HUES64 (cell line): ENCODE results near the gene ZNF831.

Experiments
- H3K27ac ChIP-seq: 2 replicates; pipeline ENCODE4 v1.7.0; 2013; ENCODE audit warnings: low read depth, low read length, inconsistent platforms
- H3K27me3 ChIP-seq: 2 replicates; pipeline ENCODE4 v1.6.1; 2013; ENCODE audit warnings: mild to moderate bottlenecking, low read length; ENCODE audit not compliant: insufficient read depth
- H3K36me3 ChIP-seq: 2 replicates; pipeline ENCODE4 v1.6.1; 2013; ENCODE audit warnings: mild to moderate bottlenecking, low read length; ENCODE audit not compliant: insufficient read depth
- H3K4me1 ChIP-seq: 2 replicates; pipeline ENCODE4 v1.6.1; 2013; ENCODE audit warnings: mild to moderate bottlenecking, low read length, moderate library complexity; ENCODE audit not compliant: insufficient read depth
- H3K4me3 ChIP-seq: 2 replicates; pipeline ENCODE4 v1.5.1; 2013; ENCODE audit warnings: mild to moderate bottlenecking, low read length, moderate library complexity
- H3K9ac ChIP-seq: 2 replicates; pipeline ENCODE4 v1.6.1; 2013; ENCODE audit warnings: mild to moderate bottlenecking, low read depth, low read length
- H3K9me3 ChIP-seq: 2 replicates; pipeline ENCODE4 v1.6.1; 2013; ENCODE audit warnings: low read depth, low read length; ENCODE audit not compliant: insufficient read depth
- whole genome bisulfite sequencing: fragments of 150-250, 120-280 bp; methylation state at CpG from one replicate; pipeline ENCODE4 v1.1.7; 2013; ENCODE audit warnings: missing lambda C conversion rate; 5-methylcytosine and 5-hydroxymethylcytosine counted together

ZNF831 gene

DNA sequence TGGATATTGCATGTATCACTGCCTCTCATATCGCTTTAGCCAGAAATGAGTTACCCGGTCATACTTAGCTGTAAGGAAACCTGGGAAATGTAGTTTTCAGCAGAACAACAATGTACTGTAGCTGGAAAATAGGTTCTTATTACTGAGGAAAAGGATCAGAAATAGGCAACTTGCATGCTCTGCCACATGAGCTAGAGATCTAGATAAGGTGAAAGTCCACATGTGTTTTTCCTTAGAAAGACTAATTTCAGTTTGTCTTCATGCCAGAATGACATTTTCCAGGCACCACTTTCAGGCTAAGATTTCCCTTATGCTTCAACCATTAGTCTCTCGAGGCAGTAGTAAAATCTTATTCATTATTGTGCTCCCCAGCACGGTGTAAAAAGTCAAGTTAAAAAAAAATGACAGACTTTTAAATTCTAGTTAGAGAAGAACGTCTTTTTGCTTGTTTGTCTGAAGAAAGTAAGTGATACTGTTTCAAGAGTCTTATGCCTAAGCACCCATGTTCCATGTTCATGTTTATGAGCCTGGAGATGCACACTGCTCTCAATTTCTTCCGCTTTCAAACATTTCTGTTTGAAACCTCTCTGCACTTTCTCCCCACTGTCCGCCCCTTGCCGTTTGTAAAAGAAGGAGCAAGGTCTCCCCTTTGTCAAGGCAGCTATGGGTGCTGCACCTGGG, 67.6 kb downstream of the ZNF831 start:
- no peak overlapping the region for H3K9ac ChIP-seq
- no peaks in the 10 kb centered on the region for H3K36me3 ChIP-seq
- 93% methylated on average over 7 of the region's 8 CpGs for WGBS
- H3K27me3 ChIP-seq, result peaks cover 2% of the 10 kb centered on the region; the same call in 1 of the 2 replicates
- H3K4me1 ChIP-seq, result no peaks in the 10 kb centered on the region
- H3K9me3 ChIP-seq, result no peaks in the 10 kb centered on the region
- no peak overlapping the region for H3K27ac ChIP-seq
- H3K4me3 ChIP-seq, result no peak overlapping the region

DNA sequence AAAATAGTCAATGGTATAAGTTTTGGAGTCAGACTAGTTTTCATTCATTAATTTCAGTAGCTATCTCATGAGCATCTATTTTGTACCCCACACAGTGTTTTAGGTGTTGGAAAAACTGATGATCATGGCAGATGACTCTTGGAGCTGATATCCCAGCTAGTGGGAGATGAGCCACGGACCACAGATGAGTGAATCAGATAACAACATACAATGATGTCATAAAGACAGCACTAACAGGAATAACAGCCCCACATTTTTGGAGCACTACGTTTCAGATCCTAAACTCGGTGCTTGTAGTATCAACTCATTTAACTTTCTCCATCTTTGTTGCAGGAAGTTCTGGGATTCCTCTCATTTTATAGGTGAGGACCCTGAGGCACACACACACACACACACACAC, 69.0 kb downstream of the ZNF831 start:
- H3K9me3 ChIP-seq, result no peaks in the 10 kb centered on the region
- 93% methylated on average over 3 of the region's 3 CpGs for WGBS
- no peak overlapping the region for H3K27ac ChIP-seq
- no peaks in the 10 kb centered on the region for H3K4me1 ChIP-seq
- H3K36me3 ChIP-seq, result no peaks in the 10 kb centered on the region
- peaks cover 2% of the 10 kb centered on the region; the same call in 1 of the 2 replicates for H3K27me3 ChIP-seq
- no peak overlapping the region for H3K9ac ChIP-seq
- no peak overlapping the region for H3K4me3 ChIP-seq

DNA sequence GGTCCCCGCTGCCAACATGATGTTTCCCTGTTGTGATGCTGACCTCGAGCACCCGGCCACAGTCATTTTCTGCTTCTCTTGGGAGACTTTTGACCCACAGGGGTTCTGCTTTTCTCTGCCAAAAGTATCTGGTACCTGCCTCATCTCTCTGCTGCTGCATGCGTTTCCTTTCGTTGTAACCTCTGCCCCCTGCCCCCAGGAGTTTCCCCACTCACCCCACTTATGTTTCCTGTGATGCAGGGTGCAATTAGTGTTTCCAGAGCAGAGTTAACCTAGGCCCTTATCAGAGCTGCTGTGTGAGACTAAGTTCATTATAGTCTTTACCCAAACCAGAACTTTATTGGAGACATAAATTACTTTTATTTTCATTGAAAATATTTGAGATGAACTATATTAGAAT, 71.6 kb downstream of the ZNF831 start:
- H3K4me3 ChIP-seq, result no peak overlapping the region
- 91% methylated on average over 5 of the region's 5 CpGs for WGBS
- H3K27ac ChIP-seq, result no peak overlapping the region
- H3K9me3 ChIP-seq, result no peaks in the 10 kb centered on the region
- no peak overlapping the region for H3K9ac ChIP-seq
- no peaks in the 10 kb centered on the region for H3K36me3 ChIP-seq
- no peaks in the 10 kb centered on the region for H3K4me1 ChIP-seq
- H3K27me3 ChIP-seq, result peaks cover 2% of the 10 kb centered on the region; the same call in 1 of the 2 replicates

DNA sequence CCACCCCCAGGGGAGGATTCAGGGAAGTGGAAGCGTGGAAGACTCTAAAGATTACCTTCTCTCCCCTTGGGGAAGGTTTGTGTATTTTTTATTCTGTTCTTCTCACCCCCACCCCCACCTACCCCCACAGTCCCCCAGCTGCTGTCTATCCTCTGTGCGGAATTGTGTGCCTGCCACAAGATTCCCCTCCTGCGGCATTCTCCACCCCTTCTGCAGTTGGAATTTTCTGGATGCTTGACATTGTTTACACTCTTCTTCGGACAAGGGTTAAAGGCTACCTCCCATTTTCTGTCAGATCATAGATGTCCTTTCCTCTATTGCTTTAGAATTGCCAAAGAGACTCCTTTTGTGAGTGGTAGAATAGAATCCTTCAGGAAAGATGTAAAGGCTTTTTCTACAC, 76.4 kb downstream of the ZNF831 start:
- no peaks in the 10 kb centered on the region for H3K36me3 ChIP-seq
- no peak overlapping the region for H3K9ac ChIP-seq
- H3K27me3 ChIP-seq, result no peaks in the 10 kb centered on the region
- 96% methylated on average over 3 of the region's 4 CpGs for WGBS
- H3K4me3 ChIP-seq, result no peak overlapping the region
- no peaks in the 10 kb centered on the region for H3K9me3 ChIP-seq
- H3K27ac ChIP-seq, result no peak overlapping the region
- H3K4me1 ChIP-seq, result peaks cover 15% of the 10 kb centered on the region

DNA sequence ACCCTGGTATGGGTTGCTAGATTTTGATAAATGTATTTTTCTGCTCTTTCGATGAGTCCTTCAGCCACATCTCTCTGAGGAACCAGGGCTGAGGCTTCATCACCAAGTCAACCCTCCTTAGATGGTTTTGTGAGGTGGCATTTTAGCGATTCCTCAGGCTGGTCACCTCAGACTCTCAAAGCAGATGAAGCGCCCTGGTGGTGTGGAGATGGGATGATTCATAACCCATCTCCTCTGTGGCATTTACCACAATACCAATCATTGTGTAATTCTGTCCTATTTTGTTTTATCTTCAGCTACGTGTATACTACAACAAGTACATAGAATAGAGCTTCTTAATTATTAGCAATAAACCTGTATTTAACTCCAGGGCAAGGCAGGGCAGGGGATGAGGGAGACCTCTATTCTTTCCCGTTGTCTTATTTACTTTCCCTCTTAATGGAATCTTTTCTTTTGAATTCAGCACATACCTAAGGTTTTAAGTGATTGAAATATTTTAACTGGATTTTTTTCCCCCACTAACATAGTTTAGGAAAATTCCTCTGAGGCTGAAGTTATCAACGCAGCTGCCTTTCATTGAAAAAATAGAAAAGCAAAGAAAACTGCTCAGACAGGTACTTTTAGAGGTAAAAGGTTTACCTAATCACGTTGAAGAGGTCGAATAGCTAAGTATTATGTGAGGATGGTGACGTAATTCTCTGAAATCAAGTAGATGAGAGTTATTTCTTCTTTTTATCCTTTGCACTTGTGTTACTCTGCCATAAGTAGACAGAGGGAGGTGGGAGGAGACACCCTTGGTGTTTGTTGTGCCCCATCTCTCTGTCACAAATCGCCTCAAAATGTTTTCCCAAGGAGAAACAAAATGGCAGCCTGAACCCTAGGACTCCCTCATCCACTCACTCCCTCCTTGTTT, 79.3 kb downstream of the ZNF831 start:
- 95% methylated on average over 6 of the region's 10 CpGs for WGBS
- Histone ChIP-seq H3K9ac (no peak overlapping the region), H3K9me3 (no peaks in the 10 kb centered on the region), H3K27ac (no peak overlapping the region), H3K4me1 (peaks cover 20% of the 10 kb centered on the region), H3K27me3 (no peaks in the 10 kb centered on the region), H3K4me3 (no peak overlapping the region), H3K36me3 (no peaks in the 10 kb centered on the region)

DNA sequence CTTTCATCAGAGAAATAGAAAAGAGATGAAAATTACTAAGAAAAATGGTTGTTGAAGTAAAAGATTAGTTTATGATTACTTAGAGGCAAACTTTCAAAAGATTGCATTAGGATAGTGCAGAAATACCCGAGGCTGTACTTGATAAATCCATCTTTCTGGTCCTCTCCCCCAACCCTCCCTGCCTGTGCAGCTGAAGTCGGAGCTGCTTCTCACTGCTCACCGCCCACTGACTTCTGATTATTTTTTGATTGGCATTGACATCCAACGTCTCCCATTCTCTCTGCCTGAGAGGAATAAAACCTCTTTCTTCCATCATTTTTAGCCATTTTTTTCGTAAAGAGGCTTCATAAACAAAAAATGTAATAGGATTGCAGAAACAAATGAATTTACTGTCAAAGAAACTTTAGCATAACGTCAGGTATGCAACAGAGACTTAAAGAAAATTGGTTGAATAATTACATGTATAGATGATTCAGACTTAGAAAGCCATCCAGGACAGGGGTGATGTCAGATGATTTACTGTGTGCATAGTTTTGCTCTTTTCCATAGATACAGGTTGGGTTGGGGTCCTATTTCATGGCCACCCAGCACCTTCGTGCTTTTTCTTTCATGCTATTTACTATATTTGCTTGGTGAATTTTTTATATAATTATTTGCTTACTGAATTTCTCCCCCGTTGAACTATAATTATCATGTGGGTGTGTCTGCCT, 83.2 kb downstream of the ZNF831 start:
- peaks cover 16% of the 10 kb centered on the region for H3K4me1 ChIP-seq
- no peaks in the 10 kb centered on the region for H3K36me3 ChIP-seq
- no peak overlapping the region for H3K9ac ChIP-seq
- no peak overlapping the region for H3K27ac ChIP-seq
- H3K4me3 ChIP-seq, result no peak overlapping the region
- no peaks in the 10 kb centered on the region for H3K9me3 ChIP-seq
- no peaks in the 10 kb centered on the region for H3K27me3 ChIP-seq
- WGBS, result 90% methylated on average over 7 of the region's 8 CpGs

DNA sequence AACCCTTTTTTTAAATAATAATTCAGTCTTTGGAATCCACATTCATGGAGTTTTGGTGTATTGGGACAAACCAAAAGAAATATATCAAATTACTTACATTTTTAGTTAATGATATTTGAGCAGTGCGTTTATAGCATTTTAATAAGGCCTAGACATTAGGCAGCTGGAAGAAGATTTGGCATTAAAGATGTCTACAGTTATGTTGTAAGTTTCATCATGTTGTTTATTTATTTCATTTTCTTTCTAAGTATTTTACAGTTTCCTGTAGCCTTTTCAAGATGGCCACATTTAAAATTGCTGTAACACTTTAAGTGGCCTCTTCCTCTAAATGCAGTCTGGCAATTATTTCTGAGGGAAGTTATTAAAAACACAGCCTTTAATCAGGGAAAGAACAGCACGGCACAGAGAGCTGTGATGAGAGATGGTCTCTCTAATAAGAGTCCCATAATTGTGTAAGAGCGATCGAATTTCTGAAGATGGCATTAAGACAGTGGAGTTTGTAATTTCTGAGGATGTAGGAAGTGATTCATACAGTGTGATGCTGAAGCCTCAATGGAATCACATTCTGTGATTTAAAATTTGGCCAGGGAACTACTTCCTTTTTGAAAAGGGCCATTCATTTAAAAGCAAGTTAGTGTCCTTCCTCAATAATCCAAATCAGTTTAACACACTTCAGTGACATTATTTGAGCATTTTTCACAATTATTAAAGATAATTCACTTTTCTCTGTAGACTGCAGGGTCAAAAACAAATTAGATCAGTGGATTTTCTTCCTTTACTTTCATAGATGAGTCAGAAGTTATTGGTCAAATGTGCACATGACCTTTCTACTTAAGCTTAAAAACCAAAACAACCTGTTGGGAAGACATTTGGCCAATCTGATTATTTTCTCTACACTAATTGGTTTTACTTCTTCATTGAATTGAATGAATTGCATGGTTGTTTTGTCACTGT, 84.4 kb downstream of the ZNF831 start:
- Histone ChIP-seq H3K9me3 (no peaks in the 10 kb centered on the region), H3K27me3 (no peaks in the 10 kb centered on the region), H3K4me1 (peaks cover 12% of the 10 kb centered on the region), H3K9ac (no peak overlapping the region), H3K4me3 (no peak overlapping the region), H3K36me3 (no peaks in the 10 kb centered on the region), H3K27ac (no peak overlapping the region)
- 88% methylated on average over 3 of the region's 4 CpGs for WGBS

DNA sequence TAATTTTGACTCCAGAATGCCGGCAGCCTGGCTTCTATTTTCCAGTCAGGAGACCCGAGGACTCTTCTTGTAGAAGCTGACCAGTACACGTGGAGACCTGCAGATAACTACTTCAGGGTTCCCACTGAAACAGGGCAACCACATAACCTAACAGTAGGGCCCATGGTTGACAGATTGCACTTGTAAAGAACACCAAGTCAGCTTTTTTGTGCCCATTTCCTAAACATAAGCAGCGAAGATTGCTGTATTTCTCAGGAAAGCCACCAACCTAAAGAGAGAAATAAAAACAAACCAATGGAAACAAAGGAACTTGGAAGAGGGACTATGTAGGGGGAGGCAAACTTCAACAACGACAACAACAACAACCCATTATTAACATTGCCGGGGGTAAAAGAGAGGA, 86.7 kb downstream of the ZNF831 start:
- 89% methylated on average over 4 of the region's 6 CpGs for WGBS
- no peaks in the 10 kb centered on the region for H3K27me3 ChIP-seq
- no peak overlapping the region for H3K9ac ChIP-seq
- no peaks in the 10 kb centered on the region for H3K9me3 ChIP-seq
- peaks cover 3% of the 10 kb centered on the region; the same call in 1 of the 2 replicates for H3K4me1 ChIP-seq
- no peak overlapping the region for H3K27ac ChIP-seq
- no peaks in the 10 kb centered on the region for H3K36me3 ChIP-seq
- H3K4me3 ChIP-seq, result no peak overlapping the region

DNA sequence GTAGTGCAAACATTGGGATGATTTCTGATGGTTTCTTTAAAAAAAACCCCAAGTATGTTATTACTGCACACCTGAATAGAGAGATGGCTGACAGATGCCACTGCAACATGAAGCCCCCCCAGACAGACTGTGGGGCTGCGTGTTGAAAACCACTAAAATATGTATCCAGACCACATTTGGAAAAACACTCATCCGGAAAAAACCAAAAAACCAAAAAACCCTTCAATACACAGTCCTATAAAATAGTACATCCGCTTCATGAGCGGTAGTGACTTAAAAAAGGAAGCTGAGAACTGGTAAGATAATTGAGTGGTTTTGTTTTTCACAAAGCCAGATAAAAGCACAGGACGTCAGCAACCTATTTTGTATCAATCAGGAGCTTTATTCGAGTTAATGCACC, 89.7 kb downstream of the ZNF831 start:
- no peaks in the 10 kb centered on the region for H3K9me3 ChIP-seq
- no peak overlapping the region for H3K27ac ChIP-seq
- peaks cover 3% of the 10 kb centered on the region; the same call in 1 of the 2 replicates for H3K27me3 ChIP-seq
- H3K36me3 ChIP-seq, result no peaks in the 10 kb centered on the region
- H3K4me3 ChIP-seq, result no peak overlapping the region
- 86% methylated on average over 6 of the region's 6 CpGs for WGBS
- no peak overlapping the region for H3K9ac ChIP-seq
- H3K4me1 ChIP-seq, result no peaks in the 10 kb centered on the region

DNA sequence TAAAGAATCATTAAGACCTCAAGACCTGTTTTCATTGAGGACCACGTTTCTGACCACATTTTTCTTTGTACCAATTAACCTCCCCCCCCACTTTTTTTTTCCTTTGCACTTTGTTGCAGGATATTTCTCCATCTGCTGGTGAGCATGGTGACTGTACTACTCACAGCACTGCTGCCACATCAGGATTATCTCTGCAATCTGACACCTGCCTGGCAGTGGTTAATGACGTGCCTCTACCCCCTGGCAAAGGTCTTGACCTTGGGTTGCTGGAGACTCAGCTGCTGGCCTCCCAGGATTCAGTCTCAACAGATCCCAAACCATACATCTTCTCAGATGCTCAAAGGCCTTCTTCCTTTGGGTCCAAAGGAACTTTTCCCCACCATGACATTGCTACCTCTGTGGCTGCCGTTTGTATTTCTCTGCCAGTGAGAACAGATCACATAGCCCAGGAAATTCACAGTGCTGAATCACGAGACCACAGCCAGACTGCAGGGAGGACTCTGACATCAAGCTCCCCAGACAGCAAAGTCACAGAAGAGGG, 90.2 kb downstream of the ZNF831 start:
- Histone ChIP-seq H3K27ac (no peak overlapping the region), H3K9ac (no peak overlapping the region), H3K4me3 (no peak overlapping the region), H3K4me1 (no peaks in the 10 kb centered on the region), H3K27me3 (peaks cover 4% of the 10 kb centered on the region; the same call in 1 of the 2 replicates), H3K36me3 (no peaks in the 10 kb centered on the region), H3K9me3 (no peaks in the 10 kb centered on the region)
- 64% methylated on average over 4 of the region's 4 CpGs for WGBS
